Measurements from ENCODE around the gene GSE1. TPM values are rescaled to one million over a fixed set of nuclear protein-coding genes. Genes with fewer than 3 reads are reported as not detected.

Gene GSE1
- total and polyA plus RNA-seq, 2 of the 13 experiments (the other 11 are each of a cell fraction or from before 2014, with no cell fraction given), result 16.1 to 31.2 TPM

GRCh38 chr16:85589688-85590505 lies 23.2 kb upstream of the GSE1 start (continued):
- TF ChIP-seq PRDM10 (CRISPR knock-in tag; IDR thresholded peaks at IDR 0.05; ENCODE audit: low read depth) (no peak), ZNF564 (CRISPR knock-in tag; IDR thresholded peaks at IDR 0.05) (no peak), SMARCE1 (IDR thresholded peaks at IDR 0.05; ENCODE audit: borderline replicate concordance) (no peak), ZNF235 (CRISPR knock-in tag; IDR thresholded peaks at IDR 0.05; ENCODE audit: borderline replicate concordance) (no peak), JDP2 (CRISPR knock-in tag; IDR thresholded peaks at IDR 0.05; ENCODE audit: borderline replicate concordance) (no peak), ERF (CRISPR knock-in tag; IDR thresholded peaks at IDR 0.05) (no peak), NONO (IDR thresholded peaks at IDR 0.05) (0 out of 2 replicates have a peak, but pooled peaks have one; percentile 8), NONO (CRISPR knock-in tag; conservative IDR thresholded peaks at IDR 0.05) (no peak; the same call in 1 of the 2 replicates), ZNF75D (CRISPR knock-in tag; IDR thresholded peaks at IDR 0.05; ENCODE audit: borderline replicate concordance) (no peak), NFE2L1 (CRISPR knock-in tag; IDR thresholded peaks at IDR 0.05; ENCODE audit: borderline replicate concordance) (no peak), ATAD3A (CRISPR knock-in tag; IDR thresholded peaks at IDR 0.05) (no peak), POLR2A (IDR thresholded peaks at IDR 0.05; ENCODE audit: insufficient read depth in 1 of 2, low read depth in 2 of 2, low read length in 2 of 2) (0 out of 4 replicates have a peak, but pooled peaks of 1 of the 2 experiments have one; percentile 19), ZZZ3 (CRISPR knock-in tag; IDR thresholded peaks at IDR 0.05; ENCODE audit: borderline replicate concordance) (0 out of 2 replicates have a peak, but pooled peaks have one; percentile 29), ARID3A (IDR thresholded peaks at IDR 0.05; ENCODE audit: low read depth, low read length) (no peak), MYPOP (CRISPR knock-in tag; IDR thresholded peaks at IDR 0.05) (no peak), ZBED4 (CRISPR knock-in tag; IDR thresholded peaks at IDR 0.05; ENCODE audit: borderline replicate concordance) (no peak), ZNF720 (CRISPR knock-in tag; IDR thresholded peaks at IDR 0.05) (no peak), ZNF160 (CRISPR knock-in tag; IDR thresholded peaks at IDR 0.05) (no peak), ATM (IDR thresholded peaks at IDR 0.05; ENCODE audit: borderline replicate concordance) (no peak)
